SU-DHL-6 (cell line): Measurements from ENCODE around the gene SUCO.
A peak's percentile ranks its signal among the peaks of the same experiment; 100 is the strongest.

Experiments used
- H2AFZ ChIP-seq: fragments of 200-600 bp; sonication (generic); 2 replicates; pipeline ENCODE4 v1.6.1; 2014; ENCODE audit warnings: low read depth, mild to moderate bottlenecking, moderate library complexity, mixed read lengths, antibody characterized with exemption, low read length; ENCODE audit not compliant: severe bottlenecking
- H3F3A ChIP-seq: fragments of 200-600 bp; shearing (Covaris generic); 2 replicates; pipeline ENCODE4 v1.6.0; 2016; ENCODE audit warnings: antibody characterized with exemption, mild to moderate bottlenecking; ENCODE audit not compliant: insufficient read depth
- H3K27ac ChIP-seq: fragments of 200-600 bp; sonication (generic); 2 replicates; pipeline ENCODE4 v1.5.1; 2016; ENCODE audit warnings: low read depth, mild to moderate bottlenecking, low read length, moderate library complexity, mixed read lengths
- H3K27me3 ChIP-seq: fragments of 200-600 bp; sonication (generic), shearing (Covaris generic); 2 replicates; pipeline ENCODE4 v1.6.0; 2014; ENCODE audit warnings: mild to moderate bottlenecking, low read length
- H3K36me3 ChIP-seq: fragments of 200-600 bp; sonication (generic); 2 replicates; pipeline ENCODE4 v1.6.1; 2014; ENCODE audit warnings: mild to moderate bottlenecking, low read length, mixed read lengths
- H3K4me2 ChIP-seq: fragments of 300-600, 200-600 bp; shearing (Covaris generic), sonication (generic); 2 replicates; pipeline ENCODE4 v1.6.0; 2014; ENCODE audit warnings: low read length, low read depth, mild to moderate bottlenecking; ENCODE audit not compliant: poor library complexity, severe bottlenecking
- H3K4me3 ChIP-seq: fragments of 200-600 bp; sonication (generic); 2 replicates; pipeline ENCODE4 v1.5.1; 2014; ENCODE audit warnings: antibody characterized with exemption, low read length, mild to moderate bottlenecking, mixed read lengths; ENCODE audit not compliant: insufficient read depth, poor library complexity, severe bottlenecking
- H3K79me2 ChIP-seq: fragments of 200-600 bp; sonication (generic); 2 replicates; pipeline ENCODE4 v1.6.1; 2014; ENCODE audit warnings: mild to moderate bottlenecking, low read length, moderate library complexity; ENCODE audit not compliant: insufficient read depth
- H3K9ac ChIP-seq: fragments of 200-600 bp; sonication (generic); 2 replicates; pipeline ENCODE4 v1.7.0; 2014; ENCODE audit warnings: mild to moderate bottlenecking, low read length
- H3K9me2 ChIP-seq: fragments of 200-600 bp; sonication (generic); replicated peaks from 2 replicates; pipeline ENCODE4 v1.6.1; 2014; ENCODE audit warnings: low read length; ENCODE audit not compliant: insufficient read depth
- H3K9me3 ChIP-seq: fragments of 200-600 bp; sonication (generic); 2 replicates; pipeline ENCODE4 v1.6.1; 2014; ENCODE audit warnings: low read length, mixed read lengths; ENCODE audit not compliant: insufficient read depth
- H4K20me1 ChIP-seq: fragments of 200-600 bp; sonication (generic); 2 replicates; pipeline ENCODE4 v1.6.1; 2014; ENCODE audit warnings: low read depth, mild to moderate bottlenecking, antibody characterized with exemption, low read length, moderate library complexity, mixed read lengths
- EZH2phosphoT487 ChIP-seq: fragments of 200-600 bp; sonication (generic), shearing (Covaris generic); conservative IDR thresholded peaks from 2 replicates; pipeline ENCODE4 v1.6.1; 2018; ENCODE audit warnings: mild to moderate bottlenecking, antibody characterized with exemption, low read length, moderate library complexity, mixed read lengths
- TF ChIP-seq, protein P1 (sequence below): fragments of 200-600 bp; sonication (generic); IDR thresholded peaks from one replicate; pipeline ENCODE4 v1.5.1; 2017; ENCODE audit warnings: antibody characterized with exemption, mild to moderate bottlenecking, low read length, moderate library complexity; ENCODE audit not compliant: insufficient read depth, poor library complexity, severe bottlenecking

The SUCO gene

DNA sequence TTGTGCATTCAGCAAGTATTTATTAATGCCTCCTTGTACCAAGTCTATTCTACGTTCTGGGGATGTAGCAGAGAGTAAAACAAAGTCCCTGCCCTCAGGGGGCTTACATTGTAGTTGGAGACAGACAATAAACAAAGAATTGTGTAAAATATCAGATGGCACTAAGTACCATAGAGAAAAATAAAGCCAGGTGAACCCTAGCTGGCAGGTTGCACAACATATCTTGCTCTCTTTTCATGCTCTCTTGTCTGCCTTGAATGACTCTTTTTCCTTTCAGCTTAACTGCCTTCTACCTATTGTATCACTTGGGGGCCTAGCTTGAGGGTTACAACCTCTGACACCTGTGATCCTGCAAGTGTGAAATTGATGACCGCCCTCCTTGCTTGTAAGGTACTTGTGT, 105.3 kb downstream of the SUCO start:
- Histone ChIP-seq H3K9me2 (no peaks in the 10 kb centered on the region), H3K79me2 (no peaks in the 10 kb centered on the region), H3K27ac (no peak overlapping the region), H3K36me3 (no peaks in the 10 kb centered on the region), H2AFZ (no peak overlapping the region), H3F3A (no peaks in the 10 kb centered on the region), H3K9ac (no peak overlapping the region), H3K27me3 (no peaks in the 10 kb centered on the region), H3K9me3 (no peaks in the 10 kb centered on the region), H3K4me3 (no peak overlapping the region), H4K20me1 (no peaks in the 10 kb centered on the region), H3K4me2 (no peak overlapping the region)
- TF ChIP-seq, protein P1, sequence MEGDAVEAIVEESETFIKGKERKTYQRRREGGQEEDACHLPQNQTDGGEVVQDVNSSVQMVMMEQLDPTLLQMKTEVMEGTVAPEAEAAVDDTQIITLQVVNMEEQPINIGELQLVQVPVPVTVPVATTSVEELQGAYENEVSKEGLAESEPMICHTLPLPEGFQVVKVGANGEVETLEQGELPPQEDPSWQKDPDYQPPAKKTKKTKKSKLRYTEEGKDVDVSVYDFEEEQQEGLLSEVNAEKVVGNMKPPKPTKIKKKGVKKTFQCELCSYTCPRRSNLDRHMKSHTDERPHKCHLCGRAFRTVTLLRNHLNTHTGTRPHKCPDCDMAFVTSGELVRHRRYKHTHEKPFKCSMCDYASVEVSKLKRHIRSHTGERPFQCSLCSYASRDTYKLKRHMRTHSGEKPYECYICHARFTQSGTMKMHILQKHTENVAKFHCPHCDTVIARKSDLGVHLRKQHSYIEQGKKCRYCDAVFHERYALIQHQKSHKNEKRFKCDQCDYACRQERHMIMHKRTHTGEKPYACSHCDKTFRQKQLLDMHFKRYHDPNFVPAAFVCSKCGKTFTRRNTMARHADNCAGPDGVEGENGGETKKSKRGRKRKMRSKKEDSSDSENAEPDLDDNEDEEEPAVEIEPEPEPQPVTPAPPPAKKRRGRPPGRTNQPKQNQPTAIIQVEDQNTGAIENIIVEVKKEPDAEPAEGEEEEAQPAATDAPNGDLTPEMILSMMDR = no peak
- no peak for TF ChIP-seq EZH2phosphoT487

DNA sequence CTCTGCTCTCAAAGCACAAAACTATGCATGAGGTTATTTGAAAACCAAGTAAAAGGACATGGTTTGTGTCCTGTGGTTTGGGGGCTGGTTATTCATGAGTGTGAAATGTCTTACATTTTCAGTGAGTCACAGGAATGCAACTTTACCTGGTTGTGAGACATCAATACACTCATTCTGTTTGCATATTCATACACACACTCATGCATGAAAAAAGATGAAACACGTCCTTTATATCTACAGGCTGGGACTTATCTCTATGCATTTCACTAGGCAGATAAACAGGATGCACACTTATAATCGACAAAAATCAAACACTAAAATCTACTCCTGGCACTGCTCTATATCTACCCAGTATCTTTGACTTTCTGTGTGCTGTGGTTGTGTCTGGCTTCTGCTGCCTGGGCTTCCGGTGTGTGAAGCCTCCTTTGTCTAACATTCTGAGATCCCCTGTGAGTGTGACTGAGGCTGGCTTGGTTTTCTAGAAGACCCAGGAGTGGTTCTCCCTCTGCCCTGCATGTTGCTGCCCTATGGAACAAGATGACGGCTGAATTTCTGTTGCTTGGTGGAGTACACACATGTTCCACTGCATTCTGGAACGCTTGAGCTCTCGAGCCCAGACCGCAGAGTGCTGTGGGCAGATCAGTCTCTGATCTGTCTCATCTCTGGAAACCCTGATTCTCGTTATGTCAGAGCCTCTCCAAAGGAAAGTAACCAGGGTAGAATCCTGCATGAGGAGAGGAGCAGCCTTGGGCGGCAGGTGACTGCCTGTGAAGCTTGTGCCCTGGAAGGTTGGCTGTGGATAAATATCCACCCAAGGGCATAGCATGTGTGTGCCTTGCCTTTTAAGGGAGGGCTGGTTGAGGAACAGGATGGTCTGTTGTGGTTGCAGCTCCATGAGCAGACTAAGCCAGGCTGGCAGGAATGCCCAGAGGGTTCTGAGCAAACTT, 106.2 kb downstream of the SUCO start:
- H3K4me2 ChIP-seq = no peak overlapping the region
- H3K36me3 ChIP-seq = no peaks in the 10 kb centered on the region
- peak overlapping the region; percentile 31 for H2AFZ ChIP-seq
- H3K4me3 ChIP-seq = no peak overlapping the region
- no peaks in the 10 kb centered on the region for H3K79me2 ChIP-seq
- H3F3A ChIP-seq = no peaks in the 10 kb centered on the region
- no peak overlapping the region for H3K27ac ChIP-seq
- no peak for TF ChIP-seq EZH2phosphoT487
- TF ChIP-seq, protein P1 = no peak
- H3K9ac ChIP-seq = no peak overlapping the region
- no peaks in the 10 kb centered on the region for H3K9me3 ChIP-seq
- no peaks in the 10 kb centered on the region for H4K20me1 ChIP-seq
- no peaks in the 10 kb centered on the region for H3K9me2 ChIP-seq
- no peaks in the 10 kb centered on the region for H3K27me3 ChIP-seq

DNA sequence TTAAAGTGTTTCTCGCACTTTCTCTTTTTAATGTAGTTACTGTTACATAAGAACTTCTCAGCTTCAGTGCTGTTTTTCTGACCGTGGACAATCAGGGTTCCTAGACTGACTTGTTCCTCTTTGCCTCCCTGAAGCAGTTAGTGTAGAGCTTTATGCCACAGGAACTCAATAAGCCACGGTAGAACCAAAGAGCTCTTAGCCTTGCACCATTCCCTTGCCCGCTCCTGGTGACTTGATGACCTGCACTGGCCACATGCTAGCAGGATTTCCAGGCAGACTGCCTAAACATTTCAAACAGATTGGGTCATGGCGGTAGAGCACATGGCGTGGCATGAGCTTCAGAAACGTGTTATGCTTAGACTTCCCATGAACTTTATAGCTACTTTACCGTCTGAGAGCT, 107.2 kb downstream of the SUCO start:
- Histone ChIP-seq H3K9me2 (no peaks in the 10 kb centered on the region), H3K79me2 (no peaks in the 10 kb centered on the region), H3F3A (no peaks in the 10 kb centered on the region), H3K36me3 (no peaks in the 10 kb centered on the region), H3K27ac (no peak overlapping the region), H3K9ac (no peak overlapping the region), H4K20me1 (no peaks in the 10 kb centered on the region), H3K9me3 (no peaks in the 10 kb centered on the region), H2AFZ (no peak overlapping the region), H3K27me3 (no peaks in the 10 kb centered on the region), H3K4me2 (no peak overlapping the region), H3K4me3 (no peak overlapping the region)
- no peak for TF ChIP-seq EZH2phosphoT487
- TF ChIP-seq, protein P1 = no peak
